GM06990 (cell line): ENCODE measurements around the gene GSK3A.
A peak's percentile ranks its signal among the peaks of the same experiment; 100 is the strongest.

Source experiments
- DNase-seq: peaks from one replicate; pipeline ENCODE4 v3.0.0-alpha.2; 2011; ENCODE audit not compliant: insufficient read length; ENCODE audit errors: extremely low read depth
- H3K27me3 ChIP-seq: replicated peaks from 2 replicates; pipeline ENCODE4 v1.6.0; 2011; ENCODE audit warnings: low read length; ENCODE audit not compliant: control insufficient read depth, insufficient read depth
- H3K36me3 ChIP-seq: 2 replicates; pipeline ENCODE4 v1.5.1; 2011; ENCODE audit warnings: low read length; ENCODE audit not compliant: control insufficient read depth, insufficient read depth
- H3K4me3 ChIP-seq: replicated peaks from 2 replicates; pipeline ENCODE4 v1.5.1; 2011; ENCODE audit warnings: low read depth, mild to moderate bottlenecking, control low read depth, low read length
- CTCF ChIP-seq: IDR thresholded peaks from 2 replicates; pipeline ENCODE4 v1.5.1; 2011; ENCODE audit warnings: low read length, control low read depth, mild to moderate bottlenecking, inconsistent platforms; ENCODE audit not compliant: insufficient read depth, poor library complexity, severe bottlenecking

Gene GSK3A

GRCh38 chr19:42285988-42286348 lies 43.6 kb upstream of the GSK3A start:
- no peak for DNase-seq
- Histone ChIP-seq H3K27me3 (no peaks in the 10 kb centered on the region), H3K4me3 (peak overlapping the region; percentile 68), H3K36me3 (peaks cover 28% of the 10 kb centered on the region)
- no peak for TF ChIP-seq CTCF

GRCh38 chr19:42285541-42285941 lies 43.1 kb upstream of the GSK3A start:
- Histone ChIP-seq H3K27me3 (no peaks in the 10 kb centered on the region), H3K36me3 (peaks cover 26% of the 10 kb centered on the region), H3K4me3 (peak overlapping the region; percentile 68)
- TF ChIP-seq CTCF: no peak
- DNase-seq: peak; percentile 24

GRCh38 chr19:42284591-42285341 lies 42.4 kb upstream of the GSK3A start:
- no peak for DNase-seq
- Histone ChIP-seq H3K36me3 (peaks cover 19% of the 10 kb centered on the region), H3K27me3 (no peaks in the 10 kb centered on the region), H3K4me3 (peak overlapping the region; percentile 68)
- TF ChIP-seq CTCF: no peak

- peak; percentile 87 for DNase-seq
- peak overlapping the region; percentile 46 for H3K4me3 ChIP-seq
- TF ChIP-seq CTCF: no peak
- H3K27me3 ChIP-seq: no peaks in the 10 kb centered on the region
- H3K36me3 ChIP-seq: peaks cover 12% of the 10 kb centered on the region
Measured at GRCh38 chr19:42284066-42284501, 41.7 kb upstream of the GSK3A start.

- no peak for TF ChIP-seq CTCF
- peak overlapping the region; percentile 65 for H3K4me3 ChIP-seq
Measured at GRCh38 chr19:42283188-42284065, 41.0 kb upstream of the GSK3A start.

More at GRCh38 chr19:42283188-42284065, 41.0 kb upstream of the GSK3A start:
- Histone ChIP-seq H3K27me3 (no peaks in the 10 kb centered on the region), H3K36me3 (peaks cover 10% of the 10 kb centered on the region)
- peak; percentile 97 for DNase-seq
